Cardiac muscle cell (in vitro differentiated cells and primary cell): ENCODE data around the gene SEMA5A. TPM values are rescaled to one million over a fixed set of nuclear protein-coding genes. Genes with fewer than 3 reads are reported as not detected.

Experiments used
- DNase-seq, 2 donors: peaks; one replicate each; pipeline versions ENCODE4 v3.0.0 to v3.0.0-alpha.2; 2010 to 2017; ENCODE audit warnings: low read depth in 1 of 2, low spot score in 1 of 2
- H3K27ac ChIP-seq: fragments of 200-600 bp; sonication (generic); 2 replicates; pipeline ENCODE4 v1.5.1; 2016
- H3K27me3 ChIP-seq: fragments of 200-600 bp; sonication (generic); 2 replicates; pipeline ENCODE4 v1.6.0; 2016; ENCODE audit warnings: control low read depth
- H3K36me3 ChIP-seq: fragments of 200-600 bp; sonication (generic); 2 replicates; pipeline ENCODE4 v1.5.1; 2016; ENCODE audit warnings: control low read depth
- H3K4me1 ChIP-seq: fragments of 200-600 bp; sonication (generic); 2 replicates; pipeline ENCODE4 v1.8.1; 2017; ENCODE audit warnings: low read depth, mild to moderate bottlenecking, mixed run types
- H3K4me3 ChIP-seq: fragments of 200-600 bp; sonication (generic); 2 replicates; pipeline ENCODE4 v1.5.1; 2016; ENCODE audit warnings: mild to moderate bottlenecking
- H3K9me3 ChIP-seq: fragments of 200-600 bp; sonication (generic); 2 replicates; pipeline ENCODE4 v1.5.1; 2017; ENCODE audit warnings: low read depth, mild to moderate bottlenecking, control low read depth
- CTCF ChIP-seq: IDR thresholded peaks from 2 replicates; pipeline ENCODE4 v1.5.1; 2012; ENCODE audit warnings: low read depth, mild to moderate bottlenecking, low read length
- polyA plus RNA-seq: library from polyadenylated mRNA; unstranded; fragments of >200 nt; fragmentation: Nextera tagmentation; extraction: Ambion mirVana; gene quantifications from 2 replicates; pipeline ENCODE4 v1.2.1, GENCODE V29; 2016
- total RNA-seq: library from RNA; depleted of rRNA; stranded (reverse); fragments of >200 nt; gene quantifications from 2 replicates; pipeline ENCODE4 v1.2.3, GENCODE V29; 2016

The SEMA5A gene
- total and polyA plus RNA-seq, 2 experiments from 2014 or later = 15.7 to 16.6 TPM

- DNase-seq = no peak
- peaks cover 9% of the 10 kb centered on the region for H3K4me1 ChIP-seq
- no peaks in the 10 kb centered on the region for H3K27me3 ChIP-seq
- no peak for TF ChIP-seq CTCF
- no peak overlapping the region for H3K4me3 ChIP-seq
- H3K36me3 ChIP-seq = peaks cover 5% of the 10 kb centered on the region
- H3K9me3 ChIP-seq = no peaks in the 10 kb centered on the region
- no peak overlapping the region for H3K27ac ChIP-seq
Observed at GRCh38 chr5:9382522-9382921, 163.4 kb downstream of the SEMA5A start.

DNA sequence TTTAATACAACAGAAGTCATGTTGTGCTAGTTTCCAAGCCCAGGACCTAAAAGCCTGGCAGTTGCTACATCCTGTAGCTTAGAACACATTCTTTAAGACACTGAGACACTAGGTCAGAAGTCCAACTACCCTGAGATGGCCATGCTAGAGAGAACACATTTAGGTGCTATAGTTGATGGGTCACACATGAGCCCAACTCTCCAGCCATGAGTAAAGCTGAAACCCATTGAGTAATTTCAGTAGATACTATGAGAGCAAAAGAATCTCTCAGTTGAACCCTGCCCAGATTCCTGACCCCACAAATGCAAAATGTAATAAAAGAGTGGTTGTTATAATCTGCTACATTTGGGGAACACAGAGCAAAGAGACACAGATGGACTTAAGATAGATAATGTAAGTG, 164.4 kb downstream of the SEMA5A start:
- Histone ChIP-seq H3K4me3 (no peak overlapping the region), H3K9me3 (no peaks in the 10 kb centered on the region), H3K4me1 (peaks cover 9% of the 10 kb centered on the region), H3K36me3 (peaks cover 5% of the 10 kb centered on the region), H3K27ac (no peak overlapping the region), H3K27me3 (no peaks in the 10 kb centered on the region)
- DNase-seq = no peak
- no peak for TF ChIP-seq CTCF

GRCh38 chr5:9380109-9380508, 165.8 kb downstream of the SEMA5A start:
- no peaks in the 10 kb centered on the region for H3K9me3 ChIP-seq
- TF ChIP-seq CTCF = no peak
- peaks cover 5% of the 10 kb centered on the region for H3K36me3 ChIP-seq
- H3K27ac ChIP-seq = no peak overlapping the region
- peaks cover 9% of the 10 kb centered on the region for H3K4me1 ChIP-seq
- DNase-seq = no peak
- H3K27me3 ChIP-seq = no peaks in the 10 kb centered on the region
- no peak overlapping the region for H3K4me3 ChIP-seq

DNA sequence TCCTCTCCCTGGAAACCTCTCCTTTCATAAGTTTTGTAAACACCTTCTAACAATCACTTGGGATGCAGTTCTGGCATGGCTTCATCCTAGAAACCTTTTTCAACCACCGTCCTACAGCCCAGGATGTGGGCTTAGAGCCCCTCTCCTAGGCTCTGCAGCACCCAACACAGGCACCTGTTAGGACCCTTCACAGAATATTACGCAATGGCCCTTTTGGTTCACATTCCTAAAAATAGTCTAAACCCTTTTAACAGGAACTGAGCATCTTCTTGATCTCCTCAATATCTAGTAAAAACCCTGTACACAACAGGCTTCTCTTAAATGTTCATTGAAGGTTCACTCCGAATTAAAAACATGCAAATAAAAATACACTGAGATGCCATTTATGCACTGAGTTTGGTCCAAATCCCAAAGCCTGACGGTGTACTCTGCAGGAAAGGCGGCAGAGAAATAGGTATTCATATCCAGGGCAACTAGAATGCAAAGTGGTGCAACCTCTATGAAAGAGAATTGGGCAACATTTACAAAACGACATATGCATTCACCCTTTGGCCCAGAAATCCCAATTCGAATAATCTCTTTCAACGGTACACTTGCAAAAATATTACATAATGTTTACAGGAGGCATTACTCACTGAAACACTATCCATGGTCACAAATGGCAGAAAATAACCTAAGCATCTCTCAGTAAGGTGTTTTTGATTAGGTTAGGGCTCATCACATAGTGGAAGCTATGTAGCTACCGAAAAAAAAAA, 169.3 kb downstream of the SEMA5A start:
- no peak for TF ChIP-seq CTCF
- H3K27me3 ChIP-seq = no peaks in the 10 kb centered on the region

GRCh38 chr5:9375756-9376155, 170.1 kb downstream of the SEMA5A start:
- Histone ChIP-seq H3K27ac (no peak overlapping the region), H3K9me3 (no peaks in the 10 kb centered on the region), H3K4me1 (no peaks in the 10 kb centered on the region), H3K4me3 (no peak overlapping the region), H3K27me3 (no peaks in the 10 kb centered on the region), H3K36me3 (peaks cover 5% of the 10 kb centered on the region)
- DNase-seq = no peak
- no peak for TF ChIP-seq CTCF

More for the DNA sequence above, 169.3 kb downstream of the SEMA5A start:
- H3K4me1 ChIP-seq = no peaks in the 10 kb centered on the region
- H3K4me3 ChIP-seq = no peak overlapping the region
- DNase-seq = no peak
- H3K36me3 ChIP-seq = peaks cover 5% of the 10 kb centered on the region
- no peaks in the 10 kb centered on the region for H3K9me3 ChIP-seq
- no peak overlapping the region for H3K27ac ChIP-seq
